SIG-M5 treated with dmso at 0.1 percent for 504 hours (cell line): ENCODE measurements around the gene DSC1.

Experiments used
- DNase-seq: peaks from one replicate; lab custom pipeline; 2025; ENCODE audit not compliant: unreplicated experiment; lab: John Stamatoyannopoulos, UW

Gene DSC1

DNA sequence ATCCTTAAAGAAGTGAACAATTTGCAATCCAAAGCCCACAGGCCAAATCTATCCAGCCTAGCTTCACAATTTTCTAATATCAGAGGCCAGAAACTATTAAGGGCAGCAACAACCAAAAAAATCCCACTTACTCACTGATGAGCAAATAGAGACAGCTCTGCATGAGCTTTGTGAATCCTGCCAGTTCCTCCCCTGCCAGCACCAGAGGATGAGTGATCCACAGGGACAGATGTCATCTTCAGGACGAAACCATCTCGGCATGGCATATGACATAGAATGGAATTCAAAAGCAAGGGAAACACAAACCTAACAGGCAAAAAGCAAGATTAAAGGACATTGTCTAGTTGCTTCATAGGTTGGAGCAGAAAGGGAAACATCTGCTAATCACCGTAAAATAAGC, 58.2 kb downstream of the DSC1 start:
- no peak for DNase-seq

DNA sequence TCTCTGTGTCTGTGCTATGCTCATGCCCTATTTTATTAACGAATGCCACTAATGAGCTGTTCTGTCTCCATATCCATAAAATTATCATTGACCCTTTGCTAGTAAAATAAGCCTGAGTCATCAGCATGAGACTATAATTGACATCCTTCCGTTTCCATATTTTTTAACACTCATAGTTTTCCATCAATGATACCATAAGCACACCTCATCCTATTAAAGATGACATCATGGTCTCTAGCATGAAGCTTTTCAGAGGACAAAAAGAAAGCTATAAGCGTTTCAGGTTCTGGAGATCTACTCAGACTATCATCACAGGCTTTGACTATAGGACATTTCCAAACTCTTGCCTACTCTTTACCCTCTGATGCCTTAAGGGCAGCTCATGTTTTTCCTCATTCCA, 59.2 kb downstream of the DSC1 start:
- no peak for DNase-seq

DNA sequence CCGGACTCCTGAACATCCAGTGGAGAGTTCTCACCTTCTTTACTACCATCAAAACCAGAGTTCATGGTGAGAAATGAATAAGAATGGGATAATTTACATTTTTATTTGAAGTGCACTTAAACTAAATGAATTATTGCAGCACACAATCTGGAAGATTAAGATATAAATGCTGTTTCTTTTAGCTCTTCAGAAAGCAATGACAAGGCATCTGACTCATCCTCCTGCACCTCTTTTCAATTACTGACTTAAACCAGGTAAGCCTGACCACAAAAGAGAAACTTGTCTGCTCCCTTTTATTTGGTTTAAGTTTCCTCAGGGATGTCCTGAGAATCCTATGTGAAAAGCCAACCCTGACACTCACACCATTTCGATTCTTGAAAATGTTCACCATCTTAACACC, 59.7 kb downstream of the DSC1 start:
- DNase-seq: no peak

DNA sequence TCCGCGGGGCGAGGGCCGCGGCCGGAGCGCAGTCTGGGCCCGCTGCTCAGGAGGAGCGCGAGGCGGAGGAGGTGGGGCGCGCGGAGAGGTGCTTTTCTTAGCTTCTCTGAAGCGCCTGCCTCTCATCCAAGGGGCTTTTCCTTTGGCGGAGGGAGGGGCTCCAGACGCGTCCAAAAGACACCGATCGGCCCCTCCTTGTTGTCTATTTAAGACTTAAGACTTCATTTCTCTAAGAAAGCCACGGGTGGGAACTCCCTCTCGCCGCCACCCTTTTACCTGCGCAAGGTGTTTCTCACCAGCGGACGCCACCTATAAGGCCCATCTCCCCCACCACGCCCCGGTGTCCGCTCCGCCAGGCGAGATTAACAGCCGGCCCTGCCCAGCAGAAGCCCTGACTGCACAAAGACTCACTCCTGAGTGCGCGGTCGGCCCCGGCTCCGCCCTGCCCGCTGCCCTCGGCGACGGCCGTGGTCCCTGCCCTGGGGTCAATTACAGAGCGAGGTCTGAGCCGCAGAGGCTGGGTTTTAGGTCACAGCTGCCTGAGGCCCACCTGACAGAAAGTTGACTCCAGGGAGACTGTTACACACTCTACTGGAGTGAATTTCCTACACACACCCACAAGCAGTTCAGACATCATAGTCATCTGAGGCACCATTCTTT, 60.5 kb downstream of the DSC1 start, which contains the start of gene DSC2:
Gene DSC2, minus strand, starts transcription at position 397 of the 660 bp plus-strand sequence. CDS start 450 bp downstream, outside the sequence.
- no peak for DNase-seq

DNA sequence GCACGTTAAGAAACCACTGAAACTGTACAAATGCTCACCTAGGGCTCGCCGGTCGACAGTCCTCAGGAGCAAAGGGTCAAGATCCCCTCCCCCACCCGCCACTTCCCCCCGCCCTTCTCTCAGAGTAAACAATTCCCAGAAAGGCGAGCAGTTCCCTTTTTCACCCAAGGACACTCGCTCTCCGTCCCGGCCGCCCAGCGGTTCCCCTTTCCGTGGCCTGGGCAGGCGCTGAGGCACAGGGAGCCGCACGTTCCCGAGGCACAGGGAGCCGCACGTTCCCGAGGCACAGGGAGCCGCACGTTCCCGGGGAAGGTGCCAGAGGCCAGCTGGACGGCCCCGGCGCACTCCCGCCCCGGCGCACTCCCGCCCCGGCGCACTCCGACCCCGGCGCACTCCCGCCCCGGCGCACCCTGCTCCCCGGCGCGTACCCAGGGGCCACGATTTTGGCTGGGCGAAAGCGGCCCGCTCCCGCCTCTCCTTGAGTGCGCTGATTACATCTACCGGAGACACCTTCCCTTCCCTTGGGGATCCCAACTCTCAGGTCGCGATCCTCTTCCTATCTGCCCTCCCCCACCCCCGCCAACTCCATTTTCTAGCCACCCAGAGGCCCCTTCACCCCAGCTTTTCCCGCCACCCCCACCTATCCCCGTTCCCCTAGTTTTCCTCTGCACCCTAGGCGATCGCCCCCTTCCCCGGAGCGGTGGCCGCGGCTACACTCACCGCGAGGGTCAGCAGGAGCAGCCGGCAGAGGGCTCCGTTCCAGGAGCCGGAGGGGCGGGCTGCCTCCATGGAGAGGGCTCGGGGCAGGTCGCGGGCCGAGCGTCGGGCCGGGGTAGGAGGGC, 61.3 kb downstream of the DSC1 start:
- DNase-seq: peak; percentile 44

DNA sequence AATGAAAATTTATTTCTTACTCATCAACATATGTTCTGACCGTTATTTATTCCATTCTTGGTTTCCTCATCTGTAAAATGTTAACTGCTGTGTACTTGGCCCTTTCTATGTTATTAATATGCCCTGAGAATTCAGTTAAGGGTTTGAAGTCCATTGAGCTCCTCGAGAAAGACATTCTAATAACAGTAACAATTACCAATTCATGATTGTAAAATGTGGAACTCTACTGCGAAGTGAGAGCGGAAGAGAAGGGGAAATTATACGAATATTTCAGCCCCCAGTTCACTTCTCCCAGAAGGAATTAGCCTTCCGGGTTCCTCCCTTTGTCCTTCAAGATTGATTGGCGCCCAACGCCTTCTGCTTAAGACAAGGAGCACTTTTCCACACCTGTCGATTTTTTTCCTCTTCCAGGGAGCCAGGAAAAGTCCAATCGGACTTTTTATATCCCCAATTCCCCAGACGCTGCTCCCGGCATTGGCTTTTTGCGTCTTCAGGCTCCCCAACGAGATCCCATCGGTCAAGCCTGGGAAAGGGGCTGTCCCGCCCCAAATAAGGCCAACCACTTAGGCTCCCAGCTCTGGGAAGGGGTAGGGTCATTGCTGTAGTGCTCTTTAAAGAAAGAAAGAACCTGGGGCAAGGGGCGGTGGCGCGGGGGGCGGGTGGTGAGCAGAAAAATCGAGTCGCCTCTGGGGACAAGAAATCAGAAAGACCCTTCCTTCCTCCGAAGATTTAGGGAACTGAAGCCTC, 62.0 kb downstream of the DSC1 start:
- DNase-seq: peak; percentile 44

DNA sequence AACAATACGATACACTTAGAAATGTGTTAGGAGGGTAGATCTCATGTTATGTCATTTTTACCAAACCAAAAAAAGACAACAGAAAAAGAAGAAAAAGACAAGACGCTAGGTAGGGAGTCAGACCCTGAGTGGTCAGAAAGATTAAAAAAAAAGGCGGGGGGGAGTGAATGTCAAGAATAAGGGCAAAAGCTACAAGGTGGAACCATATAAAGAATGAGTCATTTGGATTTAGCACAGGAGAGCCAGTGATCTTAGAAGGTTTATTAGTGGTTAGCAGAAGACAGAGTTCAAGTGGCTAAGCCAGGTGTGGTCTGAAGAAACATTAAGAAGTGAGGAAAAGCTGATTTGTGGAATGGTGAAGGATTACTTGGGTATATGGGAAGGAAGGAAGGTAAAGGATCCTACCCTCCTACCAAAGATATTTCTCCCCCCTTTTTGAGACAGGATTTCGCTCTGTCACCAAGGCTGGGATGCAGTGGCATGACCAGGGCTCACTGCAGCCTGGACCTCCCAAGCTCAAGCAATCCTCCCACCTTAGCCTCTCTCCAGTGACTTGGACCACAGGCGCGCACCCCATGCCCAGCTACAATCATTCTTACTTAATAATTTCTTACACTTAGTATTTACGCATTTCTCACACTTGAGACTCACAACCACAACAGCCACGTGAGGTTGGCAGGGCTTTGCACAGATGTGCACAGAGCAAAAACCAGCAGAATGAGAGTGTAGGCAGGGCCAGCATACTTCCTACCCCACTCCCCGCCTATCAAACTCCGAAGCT, 63.0 kb downstream of the DSC1 start:
- no peak for DNase-seq

DNA sequence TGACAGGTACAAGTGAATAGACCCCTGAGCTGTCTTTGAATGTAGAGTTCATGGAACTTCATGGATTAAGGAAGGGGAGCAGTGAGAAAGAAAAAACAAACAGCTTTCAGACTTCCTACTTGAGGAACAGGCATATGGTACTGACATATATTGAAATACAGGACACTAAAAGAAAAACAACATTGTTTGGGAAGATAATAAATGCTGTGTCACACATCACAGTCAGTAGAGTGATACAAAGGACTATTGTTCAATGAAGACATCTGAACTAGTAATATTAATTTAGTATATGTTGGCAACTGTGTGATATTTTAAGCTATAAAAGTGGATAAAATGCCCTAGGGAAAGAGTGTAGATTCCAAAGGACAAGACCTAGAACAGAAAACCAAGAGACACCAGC, 63.8 kb downstream of the DSC1 start:
- no peak for DNase-seq

DNA sequence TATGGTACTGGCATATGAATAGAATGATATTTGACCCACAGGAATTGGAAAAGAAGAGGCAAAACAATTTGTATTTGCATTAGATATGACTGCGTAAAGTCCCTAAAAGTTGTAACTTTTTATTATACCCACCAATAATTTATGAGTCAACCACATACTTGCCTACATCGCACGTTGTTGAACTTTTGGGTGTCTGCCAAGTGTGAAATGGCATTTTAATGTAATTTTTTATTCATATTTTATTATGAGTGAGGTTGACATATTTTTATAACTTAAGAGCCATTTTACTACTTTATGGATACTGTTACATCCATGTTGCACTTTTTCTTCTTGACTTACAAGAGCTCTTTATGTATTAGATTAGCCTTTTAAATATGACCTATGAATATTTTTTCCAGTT, 65.0 kb downstream of the DSC1 start:
- no peak for DNase-seq

DNA sequence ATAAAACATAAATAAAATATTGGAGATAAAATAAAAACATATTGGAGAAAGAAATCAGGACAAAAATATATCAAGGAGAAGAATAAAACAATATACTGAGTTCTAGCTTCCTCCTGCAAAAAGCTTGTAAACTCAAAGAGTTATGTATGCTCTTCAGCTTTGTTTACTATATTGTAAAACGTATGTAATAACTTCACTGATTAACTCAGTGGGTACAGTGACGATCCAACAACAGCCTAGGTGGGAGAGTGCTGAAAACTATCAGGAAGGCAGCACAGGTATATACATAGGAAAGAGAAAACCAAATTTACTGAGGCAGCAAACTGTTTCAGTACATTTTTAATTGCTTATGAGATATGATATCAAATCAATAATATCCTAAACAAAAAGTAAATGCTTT, 68.8 kb downstream of the DSC1 start:
- DNase-seq: no peak

DNA sequence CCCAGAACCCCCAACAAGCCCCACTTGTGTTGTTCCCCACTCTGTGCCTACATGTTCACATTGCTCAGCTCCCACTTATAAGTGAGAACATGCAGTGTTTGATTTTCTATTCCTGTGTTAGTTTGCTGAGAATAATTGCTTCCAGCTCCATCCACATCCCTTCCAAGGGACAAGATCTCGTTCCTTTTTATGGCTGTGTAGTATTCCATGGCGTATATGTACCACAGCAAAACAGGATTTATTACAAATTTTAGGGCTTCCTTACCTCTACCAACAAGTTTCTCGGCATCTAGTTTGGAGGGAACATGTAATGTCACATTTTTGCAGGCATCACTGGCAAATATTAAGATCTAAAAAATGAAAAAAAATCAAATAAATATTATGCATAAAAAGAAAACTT, 69.4 kb downstream of the DSC1 start:
- no peak for DNase-seq

DNA sequence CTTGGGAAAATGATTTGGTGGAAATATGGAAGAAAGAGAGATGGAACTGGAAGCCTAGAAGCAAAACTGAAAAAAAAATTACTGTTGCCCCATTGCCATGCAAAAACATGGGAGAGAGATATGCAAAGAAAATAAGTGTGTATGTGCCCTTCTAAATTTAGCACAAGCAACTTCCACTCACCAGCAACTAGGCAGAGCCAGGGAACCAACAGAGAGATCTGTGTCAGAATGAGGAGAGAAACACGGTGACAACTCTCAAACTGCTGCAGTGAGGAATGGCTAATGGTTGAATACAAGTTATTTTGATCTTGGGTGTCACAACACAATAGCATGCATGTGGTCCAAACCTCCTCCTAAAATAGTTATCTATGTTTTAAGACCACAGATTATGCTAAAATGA, 71.3 kb downstream of the DSC1 start:
- DNase-seq: no peak

DNA sequence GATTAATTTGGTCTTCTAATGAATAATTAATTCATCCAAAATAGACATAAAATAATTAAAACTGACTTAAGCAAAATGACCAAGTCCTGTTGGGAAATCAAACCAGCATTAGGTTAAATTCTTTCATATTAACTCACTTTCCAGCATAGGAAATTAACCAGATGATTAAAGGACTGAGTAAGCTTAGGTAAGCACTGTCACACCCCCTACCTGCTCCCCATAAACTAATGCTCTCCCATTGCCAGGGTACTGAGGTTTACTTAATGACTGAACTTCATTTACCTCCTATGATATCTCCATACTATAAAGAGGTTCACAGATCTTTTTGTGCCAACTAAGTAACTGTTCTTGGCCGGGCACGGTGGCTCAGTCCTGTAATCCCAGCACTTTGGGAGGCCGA, 74.1 kb downstream of the DSC1 start:
- no peak for DNase-seq

DNA sequence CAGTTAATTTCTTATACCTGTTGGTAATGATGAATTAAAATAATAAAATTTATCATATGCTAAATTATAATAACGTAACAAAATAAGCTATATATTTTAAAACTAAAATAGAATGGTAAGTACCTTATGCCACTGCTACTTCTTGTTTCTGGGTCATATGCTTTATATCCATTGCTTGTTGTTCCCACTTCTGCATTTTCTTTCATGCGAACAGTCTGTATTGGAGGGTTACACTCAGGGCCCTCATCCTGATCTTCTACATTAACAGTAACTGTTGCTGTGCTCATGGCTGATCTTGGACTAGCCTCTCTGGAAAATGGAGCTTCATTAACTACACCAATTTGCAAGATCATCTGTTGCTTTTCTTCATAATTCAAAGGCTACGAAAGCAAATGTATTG, 82.7 kb downstream of the DSC1 start:
- peak; percentile 3 for DNase-seq
